Measurements from ENCODE around the gene MICAL3. TPM values are rescaled to one million over a fixed set of nuclear protein-coding genes. Genes with fewer than 3 reads are reported as not detected.

Gene MICAL3
- polyA plus RNA-seq, 12 donors, result 25.7 to 58.7 (median 41.3) TPM; not detected in 1

Other genes starting within 250 kb of the MICAL3 start
- 10 to 100 TPM in 11 of 12 donors, not detected in 1; 11.8 to 19.6 (median 16.1) TPM for gene PEX26, start 53.4 kb upstream of the MICAL3 start, polyA plus RNA-seq (ENCODE audit: insufficient read length in 12 of 12)
- gene TUBA8, start 86.2 kb upstream of the MICAL3 start, polyA plus RNA-seq (ENCODE audit: insufficient read length in 12 of 12), result 10 to 100 TPM in 7 of 12 donors, 1 to 10 TPM in 4, not detected in 1; 9.2 to 24.4 (median 18.5) TPM
- gene USP18, start 125.6 kb upstream of the MICAL3 start, polyA plus RNA-seq (ENCODE audit: insufficient read length in 12 of 12), result 10 to 100 TPM in 9 of 12 donors, 1 to 10 TPM in 2, not detected in 1; 6.7 to 18.6 (median 13.5) TPM